Prostate gland (tissue), 2 donors: Measurements from ENCODE around the gene LNPEP. TPM values are rescaled to one million over a fixed set of nuclear protein-coding genes. Genes with fewer than 3 reads are reported as not detected.
A peak's percentile ranks its signal among the peaks of the same experiment; 100 is the strongest.

Experiments used
- DNase-seq: peaks from one replicate; pipeline ENCODE4 v3.0.0-alpha.2; 2019; ENCODE audit warnings: low spot score
- H3K27ac ChIP-seq, 2 donors: fragments of 200-600 bp; sonication (generic); 2 replicates each; pipeline ENCODE4 v1.5.1; 2017 to 2019
- H3K27me3 ChIP-seq: fragments of 200-600 bp; sonication (generic); replicated peaks from 2 replicates; pipeline ENCODE4 v1.5.1; 2019; ENCODE audit not compliant: insufficient read depth
- H3K36me3 ChIP-seq, 2 donors: fragments of 200-600 bp; sonication (generic); 1 replicate in 1 of 2; 2 replicates in 1 of 2; pipeline versions ENCODE4 v1.5.1 to v1.8.1; 2017 to 2019
- H3K4me1 ChIP-seq: fragments of 200-600 bp; sonication (generic); replicated peaks from 2 replicates; pipeline ENCODE4 v1.5.1; 2019
- H3K4me3 ChIP-seq, 2 donors: fragments of 200-600 bp; sonication (generic); 2 replicates each; pipeline ENCODE4 v1.5.1; 2017 to 2019
- H3K9me3 ChIP-seq: fragments of 200-600 bp; sonication (generic); 2 replicates; pipeline ENCODE4 v1.5.1; 2017
- CTCF ChIP-seq, 4 experiments: fragments of 200-600 bp in 2 of 4; fragments of 450-650 bp in 2 of 4; sonication (generic) in 2 of 4; IDR thresholded peaks; 1 replicate in 3 of 4; 2 replicates in 1 of 4; pipeline ENCODE4 v1.5.1; 2016 to 2019; ENCODE audit warnings: antibody characterized with exemption in 4 of 4, mild to moderate bottlenecking in 2 of 4, moderate library complexity in 2 of 4
- POLR2A ChIP-seq: fragments of 450-650 bp; IDR thresholded peaks from one replicate; pipeline ENCODE4 v1.6.1; 2016; ENCODE audit warnings: antibody characterized with exemption, mild to moderate bottlenecking
- POLR2AphosphoS5 ChIP-seq: sonication (generic); formaldehyde crosslinking; IDR thresholded peaks from one replicate; pipeline ENCODE4 v1.6.1; 2017; ENCODE audit warnings: antibody characterized with exemption
- WGBS: methylation state at CpG from one replicate; pipeline ENCODE4 v1.1.5; 2018; 5-methylcytosine and 5-hydroxymethylcytosine counted together
- intact Hi-C: fragments of 100-400 bp; cut with DNase I; formaldehyde crosslinking; loops from one replicate; pipeline ENCODE4 v1.14.2; 2022
- total RNA-seq, 2 donors: library from RNA; depleted of rRNA; stranded (reverse); fragments of >200 nt; gene quantifications; one replicate each; pipeline ENCODE4 v1.1.0, GENCODE V29; 2016

Gene LNPEP
- total RNA-seq, 2 donors from 2014 or later, result 38.5 to 43.9 TPM

- no peaks in the 10 kb centered on the region for H3K4me1 ChIP-seq
- no peak overlapping the region for H3K4me3 ChIP-seq
- no peak overlapping the region for H3K27ac ChIP-seq
- no peaks in the 10 kb centered on the region for H3K36me3 ChIP-seq
- 54% methylated on average over 7 of the region's 7 CpGs for WGBS
- DNase-seq, result no peak
- no peaks in the 10 kb centered on the region for H3K9me3 ChIP-seq
- TF ChIP-seq CTCF (IDR thresholded peaks at IDR 0.05), result no peak
- intact Hi-C loops, result loop anchor here (5.0 kb wide), 1 partner anchor 119 kb away; no protein-coding TSS in a partner anchor
- H3K27me3 ChIP-seq, result no peaks in the 10 kb centered on the region
Observed at GRCh38 chr5:97042996-97043395, 107.1 kb downstream of the LNPEP start.

GRCh38 chr5:97043511-97043910 is 107.6 kb downstream of the LNPEP start:
- Histone ChIP-seq H3K9me3 (no peaks in the 10 kb centered on the region), H3K4me1 (no peaks in the 10 kb centered on the region), H3K27me3 (no peaks in the 10 kb centered on the region), H3K36me3 (no peaks in the 10 kb centered on the region), H3K27ac (no peak overlapping the region), H3K4me3 (no peak overlapping the region)
- no peak for DNase-seq
- TF ChIP-seq CTCF (IDR thresholded peaks at IDR 0.05) (no peak), POLR2A (no peak), POLR2AphosphoS5 (no peak)
- WGBS, result 82% methylated on average over 3 of the region's 3 CpGs
- intact Hi-C loops, result loop anchor here (5.0 kb wide), 1 partner anchor 119 kb away; no protein-coding TSS in a partner anchor

GRCh38 chr5:97044052-97044451 is 108.2 kb downstream of the LNPEP start:
- DNase-seq, result no peak
- intact Hi-C loops, result loop anchor here (5.0 kb wide), 1 partner anchor 118 kb away; no protein-coding TSS in a partner anchor
- Histone ChIP-seq H3K4me3 (no peak overlapping the region), H3K27me3 (no peaks in the 10 kb centered on the region), H3K4me1 (no peaks in the 10 kb centered on the region), H3K27ac (no peak overlapping the region), H3K9me3 (no peaks in the 10 kb centered on the region), H3K36me3 (no peaks in the 10 kb centered on the region)
- 77% methylated on average over 2 of the region's 2 CpGs for WGBS
- no peak for TF ChIP-seq POLR2AphosphoS5
- peak in 2 of 4 experiments; percentile 21 to 22 for TF ChIP-seq CTCF (IDR thresholded peaks at IDR 0.05)
- no peak for TF ChIP-seq POLR2A

- no peaks in the 10 kb centered on the region for H3K4me1 ChIP-seq
- DNase-seq, result no peak
- no peaks in the 10 kb centered on the region for H3K9me3 ChIP-seq
- H3K36me3 ChIP-seq, result no peaks in the 10 kb centered on the region
- intact Hi-C loops, result no loop called here
- H3K27me3 ChIP-seq, result no peaks in the 10 kb centered on the region
- H3K4me3 ChIP-seq, result no peak overlapping the region
- H3K27ac ChIP-seq, result no peak overlapping the region
- no peak for TF ChIP-seq POLR2A
- TF ChIP-seq CTCF (IDR thresholded peaks at IDR 0.05), result no peak
- no peak for TF ChIP-seq POLR2AphosphoS5
- WGBS, result 74% methylated on average over 7 of the region's 7 CpGs
Observed at GRCh38 chr5:97046270-97046982, 110.5 kb downstream of the LNPEP start.

GRCh38 chr5:97047076-97047475 is 111.2 kb downstream of the LNPEP start:
- no peaks in the 10 kb centered on the region for H3K4me1 ChIP-seq
- intact Hi-C loops, result no loop called here
- no peak overlapping the region for H3K4me3 ChIP-seq
- H3K27me3 ChIP-seq, result no peaks in the 10 kb centered on the region
- no peaks in the 10 kb centered on the region for H3K36me3 ChIP-seq
- WGBS, result 93% methylated on average over 1 of the region's 1 CpG
- DNase-seq, result no peak
- no peak overlapping the region for H3K27ac ChIP-seq
- no peaks in the 10 kb centered on the region for H3K9me3 ChIP-seq
- TF ChIP-seq POLR2AphosphoS5, result no peak
- TF ChIP-seq CTCF (IDR thresholded peaks at IDR 0.05), result no peak
- TF ChIP-seq POLR2A, result no peak
